ENCODE data around the gene RPRD1B.

The RPRD1B gene

GRCh38 chr20:38117635-38118034 is 84.1 kb downstream of the RPRD1B start:
- no peaks in the 10 kb centered on the region for H3K79me2 ChIP-seq
- no peak overlapping the region for H3K27ac ChIP-seq
- TF ChIP-seq CTCF (IDR thresholded peaks at IDR 0.05): no peak
- no peak overlapping the region for H3K9ac ChIP-seq
- no peaks in the 10 kb centered on the region for H3K27me3 ChIP-seq (ENCODE audit: control insufficient read depth, insufficient read depth, low read length)
- H3K4me3 ChIP-seq (ENCODE audit: low read depth, low read length): no peak overlapping the region
- H3K36me3 ChIP-seq (ENCODE audit: control insufficient read depth, insufficient read depth, low read length): no peaks in the 10 kb centered on the region
- H2AFZ ChIP-seq: no peak overlapping the region
- peaks cover 4% of the 10 kb centered on the region for H3K4me1 ChIP-seq
- H3K9me3 ChIP-seq (ENCODE audit: control insufficient read depth, low read length): no peaks in the 10 kb centered on the region
- no peak overlapping the region for H3K4me2 ChIP-seq (ENCODE audit: low read length)

- Histone ChIP-seq H3K27me3 (ENCODE audit: control insufficient read depth, insufficient read depth, low read length) (no peaks in the 10 kb centered on the region), H3K36me3 (ENCODE audit: control insufficient read depth, insufficient read depth, low read length) (no peaks in the 10 kb centered on the region), H3K4me1 (peaks cover 5% of the 10 kb centered on the region), H3K9ac (no peak overlapping the region), H2AFZ (no peak overlapping the region), H3K4me2 (ENCODE audit: low read length) (no peak overlapping the region), H3K27ac (no peak overlapping the region), H3K9me3 (ENCODE audit: control insufficient read depth, low read length) (no peaks in the 10 kb centered on the region), H3K4me3 (ENCODE audit: low read depth, low read length) (no peak overlapping the region), H3K79me2 (no peaks in the 10 kb centered on the region)
- no peak for TF ChIP-seq CTCF (IDR thresholded peaks at IDR 0.05)
Observed at GRCh38 chr20:38119446-38119845, 85.9 kb downstream of the RPRD1B start.

GRCh38 chr20:38120625-38120988 is 87.1 kb downstream of the RPRD1B start:
- H3K9me3 ChIP-seq (ENCODE audit: control insufficient read depth, low read length): no peaks in the 10 kb centered on the region
- H2AFZ ChIP-seq: no peak overlapping the region
- no peaks in the 10 kb centered on the region for H3K36me3 ChIP-seq (ENCODE audit: control insufficient read depth, insufficient read depth, low read length)
- H3K9ac ChIP-seq: no peak overlapping the region
- TF ChIP-seq CTCF (IDR thresholded peaks at IDR 0.05): no peak
- no peak overlapping the region for H3K4me3 ChIP-seq (ENCODE audit: low read depth, low read length)
- H3K27me3 ChIP-seq (ENCODE audit: control insufficient read depth, insufficient read depth, low read length): no peaks in the 10 kb centered on the region
- H3K4me1 ChIP-seq: peaks cover 5% of the 10 kb centered on the region
- no peak overlapping the region for H3K27ac ChIP-seq
- H3K4me2 ChIP-seq (ENCODE audit: low read length): no peak overlapping the region
- H3K79me2 ChIP-seq: no peaks in the 10 kb centered on the region

GRCh38 chr20:38121741-38122140 is 88.2 kb downstream of the RPRD1B start:
- H3K27ac ChIP-seq: no peak overlapping the region
- no peak overlapping the region for H2AFZ ChIP-seq
- no peak overlapping the region for H3K4me3 ChIP-seq (ENCODE audit: low read depth, low read length)
- no peak for TF ChIP-seq CTCF (IDR thresholded peaks at IDR 0.05)
- H3K9me3 ChIP-seq (ENCODE audit: control insufficient read depth, low read length): no peaks in the 10 kb centered on the region
- peaks cover 8% of the 10 kb centered on the region for H3K4me1 ChIP-seq
- H3K27me3 ChIP-seq (ENCODE audit: control insufficient read depth, insufficient read depth, low read length): no peaks in the 10 kb centered on the region
- H3K79me2 ChIP-seq: no peaks in the 10 kb centered on the region
- no peak overlapping the region for H3K9ac ChIP-seq
- no peaks in the 10 kb centered on the region for H3K36me3 ChIP-seq (ENCODE audit: control insufficient read depth, insufficient read depth, low read length)
- no peak overlapping the region for H3K4me2 ChIP-seq (ENCODE audit: low read length)

GRCh38 chr20:38123021-38123587 is 89.6 kb downstream of the RPRD1B start:
- Histone ChIP-seq H2AFZ (peak overlapping the region; percentile 78), H3K4me3 (ENCODE audit: low read depth, low read length) (no peak overlapping the region), H3K4me2 (ENCODE audit: low read length) (no peak overlapping the region), H3K9me3 (ENCODE audit: control insufficient read depth, low read length) (no peaks in the 10 kb centered on the region), H3K27me3 (ENCODE audit: control insufficient read depth, insufficient read depth, low read length) (no peaks in the 10 kb centered on the region), H3K79me2 (no peaks in the 10 kb centered on the region), H3K9ac (no peak overlapping the region), H3K36me3 (ENCODE audit: control insufficient read depth, insufficient read depth, low read length) (no peaks in the 10 kb centered on the region), H3K4me1 (peaks cover 8% of the 10 kb centered on the region), H3K27ac (peak overlapping the region; percentile 52)
- TF ChIP-seq CTCF (IDR thresholded peaks at IDR 0.05): no peak
